Measurements from ENCODE around the gene CD300LD. TPM values are rescaled to one million over a fixed set of nuclear protein-coding genes. Genes with fewer than 3 reads are reported as not detected.

The CD300LD gene
- total RNA-seq, 1 donor from 2014 or later: not detected

GRCh38 chr17:74552037-74552436 is 40.0 kb downstream of the CD300LD start:
- intact Hi-C loops (cut with DNase I): no loop called here
- ATAC-seq (ENCODE audit: poor library complexity): no peak

GRCh38 chr17:74550602-74551001 is 41.5 kb downstream of the CD300LD start:
- ATAC-seq (ENCODE audit: poor library complexity): no peak
- intact Hi-C loops (cut with DNase I): no loop called here
- DNase-seq: no peak

More at GRCh38 chr17:74552037-74552436, 40.0 kb downstream of the CD300LD start:
- DNase-seq: no peak

- DNase-seq (no peak), ATAC-seq (ENCODE audit: poor library complexity) (no peak)
- intact Hi-C loops (cut with DNase I): no loop called here
Observed at GRCh38 chr17:74549343-74549742, 42.7 kb downstream of the CD300LD start.

GRCh38 chr17:74547736-74548135 is 44.3 kb downstream of the CD300LD start:
- intact Hi-C loops (cut with DNase I): no loop called here
- no peak for ATAC-seq (ENCODE audit: poor library complexity)
- DNase-seq: no peak

GRCh38 chr17:74547264-74547663 is 44.8 kb downstream of the CD300LD start:
- ATAC-seq (ENCODE audit: poor library complexity): no peak
- intact Hi-C loops (cut with DNase I): no loop called here
- no peak for DNase-seq

GRCh38 chr17:74546586-74546985 is 45.5 kb downstream of the CD300LD start:
- intact Hi-C loops (cut with DNase I): no loop called here
- DNase-seq: no peak
- no peak for ATAC-seq (ENCODE audit: poor library complexity)

GRCh38 chr17:74545843-74546230 is 46.2 kb downstream of the CD300LD start, which contains the start of gene CD300C:
Gene CD300C (minus strand): TSS chr17:74546115. CDS start chr17:74545782, 333 bp downstream.
- DNase-seq (peak; percentile 55), ATAC-seq (ENCODE audit: poor library complexity) (peak; percentile 67)
- intact Hi-C loops (cut with DNase I): no loop called here

GRCh38 chr17:74544991-74545842 is 46.9 kb downstream of the CD300LD start:
- DNase-seq (no peak), ATAC-seq (ENCODE audit: poor library complexity) (peak; percentile 15)
- intact Hi-C loops (cut with DNase I): no loop called here

GRCh38 chr17:74543891-74544760 is 48.0 kb downstream of the CD300LD start:
- intact Hi-C loops (cut with DNase I): no loop called here
- no peak for DNase-seq
- ATAC-seq (ENCODE audit: poor library complexity): no peak

GRCh38 chr17:74543406-74543805 is 48.7 kb downstream of the CD300LD start:
- intact Hi-C loops (cut with DNase I): no loop called here
- no peak for DNase-seq
- no peak for ATAC-seq (ENCODE audit: poor library complexity)

- DNase-seq: no peak
- intact Hi-C loops (cut with DNase I): no loop called here
- ATAC-seq (ENCODE audit: poor library complexity): no peak
Observed at GRCh38 chr17:74542727-74543383, 49.2 kb downstream of the CD300LD start.

GRCh38 chr17:74542166-74542565 is 49.9 kb downstream of the CD300LD start:
- ATAC-seq (ENCODE audit: poor library complexity): no peak
- no peak for DNase-seq
- intact Hi-C loops (cut with DNase I): no loop called here

- ATAC-seq (ENCODE audit: poor library complexity) (no peak), DNase-seq (no peak)
- intact Hi-C loops (cut with DNase I): no loop called here
Observed at GRCh38 chr17:74541176-74542111, 50.6 kb downstream of the CD300LD start.

GRCh38 chr17:74539281-74539820 is 52.7 kb downstream of the CD300LD start:
- intact Hi-C loops (cut with DNase I): no loop called here
- ATAC-seq (ENCODE audit: poor library complexity) (no peak), DNase-seq (no peak)

- intact Hi-C loops (cut with DNase I): no loop called here
- DNase-seq (no peak), ATAC-seq (ENCODE audit: poor library complexity) (no peak)
Observed at GRCh38 chr17:74536890-74537289, 55.2 kb downstream of the CD300LD start.

GRCh38 chr17:74532115-74532514 is 60.0 kb downstream of the CD300LD start:
- intact Hi-C loops (cut with DNase I): no loop called here
- DNase-seq: peak; percentile 70
- peak; percentile 85 for ATAC-seq (ENCODE audit: poor library complexity)

- intact Hi-C loops (cut with DNase I): no loop called here
- DNase-seq: no peak
- peak; percentile 45 for ATAC-seq (ENCODE audit: poor library complexity)
Observed at GRCh38 chr17:74531231-74531761, 60.8 kb downstream of the CD300LD start, which contains the start of gene CD300LB. Gene CD300LB (minus strand): TSS chr17:74531475. CDS start chr17:74531350, 125 bp downstream.

- intact Hi-C loops (cut with DNase I): no loop called here
- DNase-seq: no peak
- no peak for ATAC-seq (ENCODE audit: poor library complexity)
Observed at GRCh38 chr17:74530831-74531150, 61.3 kb downstream of the CD300LD start.
